Astrocyte (in vitro differentiated cells and primary cell): ENCODE measurements around the gene PLA2G3.
"Not testable (repeated sequence)": the region's sequence is repeated elsewhere in the genome, so short reads cannot be mapped to it uniquely, and the experiment has no call there.

ENCODE experiments used
- EZH2 ChIP-seq: IDR thresholded peaks from 2 replicates; pipeline ENCODE4 v1.6.1; 2012; ENCODE audit warnings: mild to moderate bottlenecking, low read length, inconsistent platforms; ENCODE audit not compliant: insufficient read depth
- TF ChIP-seq, protein P1 (sequence below): IDR thresholded peaks from 2 replicates; pipeline ENCODE4 v1.5.1; 2011; ENCODE audit warnings: low read depth, mild to moderate bottlenecking, inconsistent platforms, low read length, moderate library complexity; ENCODE audit not compliant: insufficient read depth

GRCh38 chr22:31097539-31097938 lies 42.8 kb downstream of the PLA2G3 start:
- TF ChIP-seq, protein P1, sequence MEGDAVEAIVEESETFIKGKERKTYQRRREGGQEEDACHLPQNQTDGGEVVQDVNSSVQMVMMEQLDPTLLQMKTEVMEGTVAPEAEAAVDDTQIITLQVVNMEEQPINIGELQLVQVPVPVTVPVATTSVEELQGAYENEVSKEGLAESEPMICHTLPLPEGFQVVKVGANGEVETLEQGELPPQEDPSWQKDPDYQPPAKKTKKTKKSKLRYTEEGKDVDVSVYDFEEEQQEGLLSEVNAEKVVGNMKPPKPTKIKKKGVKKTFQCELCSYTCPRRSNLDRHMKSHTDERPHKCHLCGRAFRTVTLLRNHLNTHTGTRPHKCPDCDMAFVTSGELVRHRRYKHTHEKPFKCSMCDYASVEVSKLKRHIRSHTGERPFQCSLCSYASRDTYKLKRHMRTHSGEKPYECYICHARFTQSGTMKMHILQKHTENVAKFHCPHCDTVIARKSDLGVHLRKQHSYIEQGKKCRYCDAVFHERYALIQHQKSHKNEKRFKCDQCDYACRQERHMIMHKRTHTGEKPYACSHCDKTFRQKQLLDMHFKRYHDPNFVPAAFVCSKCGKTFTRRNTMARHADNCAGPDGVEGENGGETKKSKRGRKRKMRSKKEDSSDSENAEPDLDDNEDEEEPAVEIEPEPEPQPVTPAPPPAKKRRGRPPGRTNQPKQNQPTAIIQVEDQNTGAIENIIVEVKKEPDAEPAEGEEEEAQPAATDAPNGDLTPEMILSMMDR, result not testable (repeated sequence)
- not testable (repeated sequence) for TF ChIP-seq EZH2
